HG03135 (cell line): ENCODE measurements around the gene FRMD3.
"Not testable (repeated sequence)": the region's sequence is repeated elsewhere in the genome, so short reads cannot be mapped to it uniquely, and the experiment has no call there.

Experiments used
- ATAC-seq: cut with Tn5 transposase; IDR thresholded peaks from one replicate; pipeline ENCODE4 v1.9.1; 2021; ENCODE audit warnings: mild to moderate bottlenecking, moderate library complexity; ENCODE audit not compliant: unreplicated experiment

The FRMD3 gene

GRCh38 chr9:83396813-83397212, 141.4 kb downstream of the FRMD3 start:
- ATAC-seq, result no peak

GRCh38 chr9:83396342-83396741, 141.9 kb downstream of the FRMD3 start:
- no peak for ATAC-seq

GRCh38 chr9:83392228-83392627, 146.0 kb downstream of the FRMD3 start:
- ATAC-seq, result no peak

- ATAC-seq, result no peak
Measured at GRCh38 chr9:83388346-83388745, 149.9 kb downstream of the FRMD3 start.

GRCh38 chr9:83387401-83388185, 150.6 kb downstream of the FRMD3 start:
- ATAC-seq, result no peak

GRCh38 chr9:83385317-83385716, 152.9 kb downstream of the FRMD3 start:
- no peak for ATAC-seq

GRCh38 chr9:83384214-83384613, 154.0 kb downstream of the FRMD3 start:
- no peak for ATAC-seq

- ATAC-seq, result no peak
Measured at GRCh38 chr9:83383034-83383433, 155.2 kb downstream of the FRMD3 start.

GRCh38 chr9:83382421-83382820, 155.8 kb downstream of the FRMD3 start:
- ATAC-seq, result no peak

GRCh38 chr9:83379045-83379444, 159.2 kb downstream of the FRMD3 start:
- ATAC-seq, result no peak

GRCh38 chr9:83372957-83373356, 165.2 kb downstream of the FRMD3 start:
- no peak for ATAC-seq

GRCh38 chr9:83367326-83367725, 170.9 kb downstream of the FRMD3 start:
- no peak for ATAC-seq

- no peak for ATAC-seq
Measured at GRCh38 chr9:83362341-83362995, 175.7 kb downstream of the FRMD3 start.

- ATAC-seq, result no peak
Measured at GRCh38 chr9:83359039-83359438, 179.2 kb downstream of the FRMD3 start.

- ATAC-seq, result not testable (repeated sequence)
Measured at GRCh38 chr9:83358493-83358892, 179.7 kb downstream of the FRMD3 start.

GRCh38 chr9:83355729-83356151, 182.5 kb downstream of the FRMD3 start:
- ATAC-seq, result no peak

- ATAC-seq, result no peak
Measured at GRCh38 chr9:83355024-83355444, 183.2 kb downstream of the FRMD3 start.

- no peak for ATAC-seq
Measured at GRCh38 chr9:83349031-83349430, 189.2 kb downstream of the FRMD3 start.

- no peak for ATAC-seq
Measured at GRCh38 chr9:83346655-83347420, 191.4 kb downstream of the FRMD3 start.

GRCh38 chr9:83343366-83343999, 194.7 kb downstream of the FRMD3 start:
- no peak for ATAC-seq

GRCh38 chr9:83342731-83343130, 195.5 kb downstream of the FRMD3 start:
- no peak for ATAC-seq
